ENCODE data around the gene MLLT10. TPM values are rescaled to one million over a fixed set of nuclear protein-coding genes. Genes with fewer than 3 reads are reported as not detected.

The MLLT10 gene
- total RNA-seq, 1 experiment from 2014 or later = 72.3 TPM

GRCh38 chr10:21675157-21675796, 141.2 kb downstream of the MLLT10 start:
- no peak overlapping the region for H3K4me3 Mint-ChIP-seq
- Histone ChIP-seq H3K9me3 (ENCODE audit: control insufficient read depth, low read depth, low read length) (no peaks in the 10 kb centered on the region), H3K23me2 (ENCODE audit: insufficient read length, low read depth, low read length, poor library complexity, severe bottlenecking) (no peaks in the 10 kb centered on the region), H2BK20ac (ENCODE audit: low read depth, low read length, poor library complexity, severe bottlenecking) (no peak overlapping the region), H3K23ac (ENCODE audit: insufficient read length, low read depth, low read length) (no peak overlapping the region), H2BK5ac (ENCODE audit: insufficient read length, low read length) (no peak overlapping the region), H2BK120ac (ENCODE audit: low read depth, low read length, poor library complexity, severe bottlenecking) (no peak overlapping the region), H4K5ac (ENCODE audit: insufficient read length, low read depth, low read length) (no peak overlapping the region), H3K79me1 (ENCODE audit: insufficient read depth, low read depth, low read length, poor library complexity, severe bottlenecking) (peaks cover 5% of the 10 kb centered on the region), H2BK15ac (ENCODE audit: low read depth, low read length) (no peak overlapping the region), H3K4me2 (ENCODE audit: insufficient read depth, insufficient read length, low read length) (no peak overlapping the region), H4K20me1 (ENCODE audit: control insufficient read depth, insufficient read depth, insufficient read length) (no peaks in the 10 kb centered on the region), H3K18ac (ENCODE audit: insufficient read length, low read depth, low read length) (no peak overlapping the region), H3T11ph (ENCODE audit: low read length) (no peak overlapping the region), H3K14ac (ENCODE audit: insufficient read depth, low read length) (no peak overlapping the region), H4K91ac (ENCODE audit: insufficient read length, low read depth, low read length) (no peak overlapping the region), H2BK12ac (ENCODE audit: insufficient read length, low read depth, low read length) (no peak overlapping the region), H3K4me1 (ENCODE audit: insufficient read depth, low read length) (no peaks in the 10 kb centered on the region), H3K56ac (ENCODE audit: insufficient read length, low read depth, low read length) (no peak overlapping the region), H3K4ac (ENCODE audit: low read depth, low read length) (no peak overlapping the region), H3K27me3 (ENCODE audit: insufficient read depth, low read length) (no peaks in the 10 kb centered on the region), H2AFZ (ENCODE audit: low read length) (no peak overlapping the region), H2AK5ac (ENCODE audit: insufficient read length, low read length) (no peak overlapping the region), H3K9ac (ENCODE audit: extremely low read depth, insufficient read length, low read length) (no peak overlapping the region), H3K27ac (ENCODE audit: insufficient read length, low read depth, low read length) (no peak overlapping the region), H3K79me2 (ENCODE audit: insufficient read depth, low read length) (no peaks in the 10 kb centered on the region), H4K8ac (replicated peaks; ENCODE audit: insufficient read length, low read depth, low read length) (no peak overlapping the region)
- no peaks in the 10 kb centered on the region for H3K27me3 Mint-ChIP-seq (ENCODE audit: low read depth)
- no peak for DNase-seq
- peak; percentile 90 for TF ChIP-seq CTCF (conservative IDR thresholded peaks at IDR 0.05)
- H3K4me1 Mint-ChIP-seq = 0 out of 4 replicates have a peak, but pooled peaks cover 0 to 4% of the 10 kb centered on the region in 2 experiments
- peaks cover 3 to 22% (median 13%) of the 10 kb centered on the region in 3 experiments; a peak in 5 of 7 replicates for H3K36me3 Mint-ChIP-seq (ENCODE audit: insufficient read depth in 1 of 3, low read depth in 3 of 3)
- WGBS (ENCODE audit: extremely low coverage, insufficient read length, low lambda C conversion rate) = no CpG with 5 or more reads among the region's 2 CpGs
- no peaks in the 10 kb centered on the region for H3K9me3 Mint-ChIP-seq
- H3K27ac Mint-ChIP-seq = no peak overlapping the region
